IMR-90 (cell line): ENCODE measurements around the gene SIX5. TPM values are rescaled to one million over a fixed set of nuclear protein-coding genes. Genes with fewer than 3 reads are reported as not detected.

Experiments
- ATAC-seq: fragments of 200-7000 bp; cut with Tn5 transposase; 2 replicates; pipeline ENCODE4 v1.9.1; 2020; ENCODE audit warnings: low read depth, mild to moderate bottlenecking, moderate library complexity
- BruUV-seq: library from RNA; stranded (reverse); fragments of 400-500 nt; replicated peaks from 2 replicates; lab custom pipeline; 2021; lab: Mats Ljungman, UMichigan
- CTCF ChIA-PET: fragments of 300-600 bp; formaldehyde crosslinking; extraction: SDS; loops from one replicate; lab custom pipeline; 2021; ENCODE audit warnings: antibody characterized with exemption; lab: Yijun Ruan, JAX
- POLR2A ChIA-PET: fragments of 300-600 bp; sonication (Branson Sonifier 250); formaldehyde crosslinking; loops from one replicate; lab custom pipeline; 2022; ENCODE audit warnings: antibody characterized with exemption; ENCODE audit not compliant: unreplicated experiment; lab: Charles Lee
- DNase-seq: peaks from one replicate; pipeline ENCODE4 v3.0.0; 2013
- H2AFZ ChIP-seq: replicated peaks from 2 replicates; pipeline ENCODE3; 2013; ENCODE audit warnings: low read length, mild to moderate bottlenecking; ENCODE audit not compliant: poor library complexity
- H2AK5ac ChIP-seq: 2 replicates; pipeline ENCODE4 v1.6.1; 2013; ENCODE audit warnings: low read depth, low read length, inconsistent platforms
- H2AK9ac ChIP-seq: replicated peaks from 2 replicates; pipeline ENCODE3; 2013; ENCODE audit warnings: mild to moderate bottlenecking, low read depth, low read length, moderate library complexity; ENCODE audit not compliant: poor library complexity
- H2BK120ac ChIP-seq: 2 replicates; pipeline ENCODE4 v1.6.1; 2013; ENCODE audit warnings: low read depth, low read length, inconsistent platforms
- H2BK15ac ChIP-seq: 3 replicates; pipeline ENCODE4 v1.6.1; 2013; ENCODE audit warnings: low read depth, low read length, inconsistent platforms
- H2BK20ac ChIP-seq: 2 replicates; pipeline ENCODE4 v1.6.1; 2013; ENCODE audit warnings: low read depth, mild to moderate bottlenecking, inconsistent platforms, low read length, moderate library complexity
- H2BK5ac ChIP-seq: 2 replicates; pipeline ENCODE4 v1.6.1; 2013; ENCODE audit warnings: mild to moderate bottlenecking, low read depth, low read length, inconsistent platforms; ENCODE audit not compliant: poor library complexity, severe bottlenecking
- H3K14ac ChIP-seq: replicated peaks from 2 replicates; pipeline ENCODE4 v1.6.1; 2013; ENCODE audit warnings: low read depth, low read length, inconsistent platforms
- H3K18ac ChIP-seq: 2 replicates; pipeline ENCODE4 v1.6.1; 2013; ENCODE audit warnings: low read depth, low read length, control low read depth
- H3K23ac ChIP-seq: 2 replicates; pipeline ENCODE4 v1.6.1; 2013; ENCODE audit warnings: low read depth, low read length, inconsistent platforms
- H3K27ac ChIP-seq: 2 replicates; pipeline ENCODE4 v1.5.1; 2013; ENCODE audit warnings: mild to moderate bottlenecking, control low read depth, low read length; ENCODE audit not compliant: insufficient read depth
- H3K27me3 ChIP-seq: 2 replicates; pipeline ENCODE4 v1.6.1; 2013; ENCODE audit warnings: low read length; ENCODE audit not compliant: control insufficient read depth, insufficient read depth
- H3K36me3 ChIP-seq: 2 replicates; pipeline ENCODE4 v1.6.1; 2013; ENCODE audit warnings: low read length, mixed read lengths; ENCODE audit not compliant: control insufficient read depth, insufficient read depth
- H3K4ac ChIP-seq: 2 replicates; pipeline ENCODE4 v1.6.1; 2013; ENCODE audit warnings: low read depth, low read length, inconsistent platforms
- H3K4me1 ChIP-seq: 2 replicates; pipeline ENCODE4 v1.6.1; 2013; ENCODE audit warnings: low read length, mixed read lengths; ENCODE audit not compliant: control insufficient read depth, insufficient read depth
- H3K4me2 ChIP-seq: 2 replicates; pipeline ENCODE4 v1.6.1; 2013; ENCODE audit warnings: low read depth, mild to moderate bottlenecking, control low read depth, low read length, moderate library complexity
- H3K4me3 ChIP-seq: 2 replicates; pipeline ENCODE4 v1.5.1; 2013; ENCODE audit warnings: low read depth, mild to moderate bottlenecking, control low read depth, low read length, moderate library complexity; ENCODE audit not compliant: insufficient read depth
- H3K56ac ChIP-seq: 2 replicates; pipeline ENCODE4 v1.6.1; 2013; ENCODE audit warnings: low read length, inconsistent platforms; ENCODE audit not compliant: insufficient read depth; ENCODE audit errors: extremely low read depth
- H3K79me1 ChIP-seq, 2 experiments: 2 replicates each; pipeline ENCODE4 v1.6.1; 2013; ENCODE audit warnings: low read length in 2 of 2, inconsistent platforms in 1 of 2, low read depth in 1 of 2
- H3K9ac ChIP-seq: 2 replicates; pipeline ENCODE4 v1.6.1; 2013; ENCODE audit warnings: low read depth, low read length, control low read depth
- H3K9me1 ChIP-seq: 2 replicates; pipeline ENCODE4 v1.6.1; 2013; ENCODE audit warnings: low read length, inconsistent platforms; ENCODE audit not compliant: insufficient read depth
- H3K9me3 ChIP-seq: 2 replicates; pipeline ENCODE4 v1.6.1; 2013; ENCODE audit warnings: low read length; ENCODE audit not compliant: control insufficient read depth, insufficient read depth
- H4K20me1 ChIP-seq: 2 replicates; pipeline ENCODE4 v1.6.1; 2013; ENCODE audit warnings: low read length, inconsistent platforms; ENCODE audit not compliant: insufficient read depth
- H4K5ac ChIP-seq: 2 replicates; pipeline ENCODE4 v1.6.1; 2013; ENCODE audit warnings: mild to moderate bottlenecking, low read depth, low read length, control low read depth
- H4K8ac ChIP-seq, 2 experiments: 2 replicates each; pipeline ENCODE4 v1.6.1; 2013; ENCODE audit warnings: low read depth in 2 of 2, low read length in 2 of 2, control low read depth in 1 of 2, inconsistent platforms in 1 of 2
- H4K91ac ChIP-seq: 2 replicates; pipeline ENCODE4 v1.6.1; 2013; ENCODE audit warnings: low read depth, low read length, inconsistent platforms; ENCODE audit not compliant: insufficient read depth
- MAFK ChIP-seq: IDR thresholded peaks from 2 replicates; pipeline ENCODE4 v1.6.1; 2012; ENCODE audit warnings: low read depth, low read length, improper control_type of control experiment
- WGBS, 2 experiments: methylation state at CpG; one replicate each; pipeline versions ENCODE4 v1.1.5 to v1.1.7; 2013; ENCODE audit warnings: missing lambda C conversion rate in 2 of 2; ENCODE audit not compliant: insufficient read length in 1 of 2; ENCODE audit errors: extremely low coverage in 2 of 2; 5-methylcytosine and 5-hydroxymethylcytosine counted together
- dilution Hi-C: fragments of 300-500 bp; cut with HindIII; formaldehyde crosslinking; loops from one replicate; pipeline ENCODE4 v1.14.3; 2018; ENCODE audit warnings: low sequenced_read_pairs; ENCODE audit not compliant: unreplicated experiment
- in situ Hi-C: fragments of 300-500 bp; cut with MboI; formaldehyde crosslinking; loops from 3 replicates; pipeline ENCODE4 v1.14.3; 2019; ENCODE audit warnings: low sequenced_read_pairs, inconsistent platforms, mixed read lengths
- intact Hi-C: fragments of 100-400 bp; cut with micrococcal nuclease; formaldehyde crosslinking; loops from 2 replicates; pipeline ENCODE4 v1.10.0; 2022
- polyA plus RNA-seq, 3 experiments: library from polyadenylated mRNA; depleted of rRNA; stranded (reverse); fragments of >200 nt; gene quantifications; 2 replicates each; pipeline ENCODE4 v1.2.3, GENCODE V29; 2012; ENCODE audit warnings: low replicate concordance in 1 of 3
- total RNA-seq: library from RNA; depleted of rRNA; stranded (reverse); fragments of >200 nt; gene quantifications from 2 replicates; pipeline ENCODE4 v1.2.3, GENCODE V29; 2012

SIX5 gene
- total and polyA plus RNA-seq, 2 of the 4 experiments (the other 2 are of a cell fraction) = 0.90 to 15.5 TPM

- H3K14ac ChIP-seq = no peak overlapping the region
- H2AK9ac ChIP-seq = no peak overlapping the region
- no peak overlapping the region for H3K4ac ChIP-seq
- dilution Hi-C loops (no loop called here), intact Hi-C loops (no loop called here), in situ Hi-C loops (no loop called here)
- H4K20me1 ChIP-seq = peaks cover 6% of the 10 kb centered on the region
- TF ChIP-seq MAFK = no peak
- H2AK5ac ChIP-seq = no peak overlapping the region
- no peak overlapping the region for H2AFZ ChIP-seq
- no peak overlapping the region for H3K4me3 ChIP-seq
- no peaks in the 10 kb centered on the region for H3K27me3 ChIP-seq
- peaks cover 0 to 20% of the 10 kb centered on the region in 2 experiments; a peak in 1 of 4 replicates for H3K79me1 ChIP-seq
- H3K27ac ChIP-seq = no peak overlapping the region
- no peak overlapping the region for H2BK20ac ChIP-seq
- no TSS peak for BruUV-seq
- H3K18ac ChIP-seq = no peak overlapping the region
- no peak overlapping the region for H4K5ac ChIP-seq
- no peaks in the 10 kb centered on the region for H3K9me1 ChIP-seq
- H3K9me3 ChIP-seq = no peaks in the 10 kb centered on the region
- no peak overlapping the region for H2BK5ac ChIP-seq
- DNase-seq (no peak), ATAC-seq (no peak)
- H3K23ac ChIP-seq = no peak overlapping the region
- H3K36me3 ChIP-seq = no peaks in the 10 kb centered on the region
- H3K4me1 ChIP-seq = peaks cover 22% of the 10 kb centered on the region
- no peak overlapping the region for H2BK15ac ChIP-seq
- no peak overlapping the region for H3K4me2 ChIP-seq
- CTCF ChIA-PET = no interaction called here
- WGBS, 2 experiments = 49% methylated on average over 10 of the region's 21 CpGs; no CpG with 5 or more reads in 1 of the 2 experiments
- POLR2A ChIA-PET = no interaction called here
- H4K91ac ChIP-seq = no peak overlapping the region
- H2BK120ac ChIP-seq = no peak overlapping the region
- no peak overlapping the region for H4K8ac ChIP-seq
- no peak overlapping the region for H3K9ac ChIP-seq
- no peak overlapping the region for H3K56ac ChIP-seq
Measured at GRCh38 chr19:45764945-45765701, 3.9 kb downstream of the SIX5 start.
